HCT116 (cell line): Measurements from ENCODE around the gene CIDEC. TPM values are rescaled to one million over a fixed set of nuclear protein-coding genes. Genes with fewer than 3 reads are reported as not detected.
"Not testable (repeated sequence)": the region's sequence is repeated elsewhere in the genome, so short reads cannot be mapped to it uniquely, and the experiment has no call there.

Source experiments
- ATAC-seq: fragments of 200-7000 bp; cut with Tn5 transposase; 2 replicates; pipeline ENCODE4 v1.9.1; 2020; ENCODE audit warnings: mild to moderate bottlenecking, moderate library complexity
- BruUV-seq: library from RNA; stranded (reverse); fragments of 400-500 nt; replicated peaks from 2 replicates; lab custom pipeline; 2021; lab: Mats Ljungman, UMichigan
- CTCF ChIA-PET: fragments of 300-600 bp; sonication (Branson Sonifier 250); formaldehyde crosslinking; loops from one replicate; lab custom pipeline; 2021; ENCODE audit warnings: antibody characterized with exemption; lab: Charles Lee
- POLR2A ChIA-PET: fragments of 300-600, 350-600 bp; sonication (Branson Sonifier 250); formaldehyde crosslinking; loops from one replicate; lab custom pipeline; 2021; ENCODE audit warnings: antibody characterized with exemption; lab: Charles Lee
- RAD21 ChIA-PET, 2 experiments: fragments of 300-600 bp; sonication (Branson Sonifier 250); formaldehyde crosslinking; loops; one replicate each; lab custom pipeline; 2023; ENCODE audit warnings: low total read pairs in 2 of 2; ENCODE audit not compliant: uncharacterized antibody in 2 of 2, unreplicated experiment in 2 of 2, low non-redundant PET in 1 of 2; lab: Charles Lee
- DNase-seq: peaks from one replicate; pipeline ENCODE4 v3.0.0-alpha.2; 2010; ENCODE audit warnings: low read depth, low spot score
- H2AFZ ChIP-seq: fragments of 200-600 bp; shearing (Covaris generic), sonication (generic); 2 replicates; pipeline ENCODE4 v1.6.1; 2017; ENCODE audit warnings: low read depth, mixed run types, mixed read lengths, antibody characterized with exemption, low read length; ENCODE audit not compliant: poor library complexity, severe bottlenecking
- H3K27ac ChIP-seq: 2 replicates; pipeline ENCODE4 v1.5.1; 2012; ENCODE audit warnings: low read depth, low read length
- H3K27me3 ChIP-seq: fragments of 200-600 bp; sonication (generic); 2 replicates; pipeline ENCODE4 v1.6.1; 2016; ENCODE audit warnings: mixed run types, low read length, mixed read lengths; ENCODE audit not compliant: insufficient read depth
- H3K36me3 ChIP-seq, 2 experiments: fragments of 200-500 bp in 1 of 2; fragments of 200-600 bp in 1 of 2; sonication (Bioruptor generic) in 1 of 2; sonication (generic) in 1 of 2; 2 replicates each; pipeline versions ENCODE4 v1.5.1 to v1.6.1; 2014 to 2016; ENCODE audit warnings: low read length in 2 of 2, inconsistent platforms in 1 of 2, mixed read lengths in 1 of 2, mixed run types in 1 of 2; ENCODE audit not compliant: insufficient read depth in 2 of 2, control insufficient read depth in 1 of 2
- H3K4me1 ChIP-seq, 2 experiments: fragments of 200-600 bp in 1 of 2; sonication (generic) in 1 of 2; 2 replicates each; pipeline versions ENCODE4 v1.5.1 to v1.6.1; 2012 to 2017; ENCODE audit warnings: low read length in 2 of 2, inconsistent platforms in 1 of 2, mild to moderate bottlenecking in 1 of 2, mixed read lengths in 1 of 2, mixed run types in 1 of 2, moderate library complexity in 1 of 2; ENCODE audit not compliant: insufficient read depth in 2 of 2, control insufficient read depth in 1 of 2
- H3K4me2 ChIP-seq: fragments of 200-600 bp; sonication (generic); 2 replicates; pipeline ENCODE4 v1.6.1; 2017; ENCODE audit warnings: mixed run types, low read length, mixed read lengths
- H3K4me3 ChIP-seq, 2 experiments: fragments of 200-600 bp in 1 of 2; sonication (generic) in 1 of 2; replicated peaks in 1 of 2; 2 replicates each; pipeline ENCODE4 v1.5.1; 2011 to 2016; ENCODE audit warnings: low read length in 2 of 2, control low read depth in 1 of 2, low read depth in 1 of 2, mild to moderate bottlenecking in 1 of 2, mixed read lengths in 1 of 2, mixed run types in 1 of 2
- H3K79me2 ChIP-seq: fragments of 200-600 bp; sonication (generic); 2 replicates; pipeline ENCODE4 v1.6.1; 2017; ENCODE audit warnings: mild to moderate bottlenecking, mixed run types, low read length, moderate library complexity, mixed read lengths; ENCODE audit not compliant: insufficient read depth
- H3K9ac ChIP-seq: fragments of 200-600 bp; sonication (generic); 2 replicates; pipeline ENCODE4 v1.6.1; 2016; ENCODE audit warnings: low read length, mixed read lengths
- H3K9me2 ChIP-seq: fragments of 200-600 bp; sonication (generic), shearing (Covaris generic); 2 replicates; pipeline ENCODE4 v1.6.1; 2017; ENCODE audit warnings: mixed run types, mild to moderate bottlenecking, moderate library complexity; ENCODE audit not compliant: insufficient read depth
- H3K9me3 ChIP-seq, 2 experiments: fragments of 200-500 bp in 1 of 2; fragments of 200-600 bp in 1 of 2; sonication (Bioruptor generic) in 1 of 2; sonication (generic) in 1 of 2; 2 replicates each; pipeline ENCODE4 v1.6.1; 2014 to 2017; ENCODE audit warnings: low read length in 2 of 2, mixed read lengths in 2 of 2, inconsistent platforms in 1 of 2, low read depth in 1 of 2, mild to moderate bottlenecking in 1 of 2, mixed run types in 1 of 2, moderate library complexity in 1 of 2; ENCODE audit not compliant: control insufficient read depth in 1 of 2, insufficient read depth in 1 of 2
- H4K20me1 ChIP-seq: fragments of 200-600 bp; sonication (generic), shearing (Covaris generic); 2 replicates; pipeline ENCODE4 v1.6.1; 2017; ENCODE audit warnings: mixed run types, mild to moderate bottlenecking, moderate library complexity; ENCODE audit not compliant: insufficient read depth
- CBX3 ChIP-seq: IDR thresholded peaks from 2 replicates; pipeline ENCODE4 v1.6.1; 2012; ENCODE audit warnings: low read depth
- CEBPB ChIP-seq: IDR thresholded peaks from 2 replicates; pipeline ENCODE4 v1.6.1; 2012; ENCODE audit warnings: low read depth
- EGR1 ChIP-seq: IDR thresholded peaks from 2 replicates; pipeline ENCODE4 v1.6.1; 2012; ENCODE audit warnings: low read depth
- ELF1 ChIP-seq: IDR thresholded peaks from 2 replicates; pipeline ENCODE4 v1.6.1; 2012; ENCODE audit warnings: low read depth, borderline replicate concordance
- FOSL1 ChIP-seq: IDR thresholded peaks from 2 replicates; pipeline ENCODE4 v1.6.1; 2012; ENCODE audit warnings: low read depth
- JUND ChIP-seq: IDR thresholded peaks from 2 replicates; pipeline ENCODE4 v1.6.1; 2012
- MAX ChIP-seq: IDR thresholded peaks from 2 replicates; pipeline ENCODE4 v1.6.1; 2012
- RAD21 ChIP-seq: IDR thresholded peaks from 2 replicates; pipeline ENCODE4 v1.6.1; 2012; ENCODE audit warnings: low read depth, mild to moderate bottlenecking
- SIN3A ChIP-seq: IDR thresholded peaks from 2 replicates; pipeline ENCODE4 v1.6.1; 2012; ENCODE audit warnings: low read depth
- YY1 ChIP-seq: IDR thresholded peaks from 2 replicates; pipeline ENCODE4 v1.6.1; 2011; ENCODE audit warnings: low read length, low read depth, moderate library complexity, mild to moderate bottlenecking; ENCODE audit not compliant: insufficient replicate concordance; ENCODE audit errors: extremely low read depth
- ZNF274 ChIP-seq: fragments of 200-500 bp; sonication (Bioruptor generic); IDR thresholded peaks from 2 replicates; pipeline ENCODE4 v1.6.1; 2014; ENCODE audit warnings: mild to moderate bottlenecking, low read depth, low read length, inconsistent platforms
- intact Hi-C: fragments of 100-400 bp; cut with micrococcal nuclease; formaldehyde crosslinking; loops from 2 replicates; pipeline ENCODE4 v1.10.0; 2022
- total RNA-seq: library from RNA; stranded (reverse); gene quantifications from one replicate; pipeline ENCODE4 v1.2.1, GENCODE V29; 2021; ENCODE audit not compliant: unreplicated experiment
- TF ChIP-seq, protein P1 (sequence below): IDR thresholded peaks from 2 replicates; pipeline ENCODE4 v1.6.1; 2012; ENCODE audit warnings: low read depth
- TF ChIP-seq, protein P2 (sequence below): IDR thresholded peaks from 2 replicates; pipeline ENCODE4 v1.6.1; 2011; ENCODE audit warnings: mild to moderate bottlenecking, low read length, moderate library complexity; ENCODE audit not compliant: insufficient replicate concordance; ENCODE audit errors: extremely low read depth

CIDEC gene
- total RNA-seq, 1 experiment from 2014 or later, result not detected

DNA sequence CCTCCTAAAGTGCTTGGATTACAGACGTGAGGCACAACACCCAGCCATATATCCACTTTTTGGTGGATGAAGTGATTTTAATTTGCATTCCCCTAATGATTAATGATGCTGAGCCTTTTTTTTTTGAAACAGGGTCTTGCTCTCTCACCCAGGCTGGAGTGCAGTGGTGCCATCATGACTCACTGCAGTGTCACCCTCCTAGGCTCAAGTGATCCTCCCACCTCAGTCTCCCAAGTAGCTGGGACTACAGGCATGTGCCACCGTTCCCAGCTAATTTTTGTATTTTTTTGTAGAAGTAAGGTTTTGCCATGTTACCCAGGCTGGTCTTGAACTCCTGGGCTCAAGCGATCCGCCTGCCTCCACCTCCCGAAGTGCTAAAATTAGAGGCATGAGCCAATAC, 8.0 kb downstream of the CIDEC start:
- TF ChIP-seq FOSL1, result peak; percentile 63
- H3K4me3 ChIP-seq, intact Hi-C loops, H3K9me2 ChIP-seq, CTCF ChIA-PET, H3K27ac ChIP-seq, H4K20me1 ChIP-seq, RAD21 ChIA-PET, POLR2A ChIA-PET, BruUV-seq, H3K9ac ChIP-seq, H3K79me2 ChIP-seq, H3K27me3 ChIP-seq, H3K36me3 ChIP-seq, H3K9me3 ChIP-seq, DNase-seq: not testable (repeated sequence)
- peaks cover 0 to 20% of the 10 kb centered on the region in 2 experiments; a peak in 2 of 4 replicates for H3K4me1 ChIP-seq
- peak; percentile 67; the same call in 1 of the 2 replicates for ATAC-seq
- H3K4me2 ChIP-seq, result peak overlapping the region; percentile 43
- peak overlapping the region; percentile 71 for H2AFZ ChIP-seq

GRCh38 chr3:9870978-9871377, 9.1 kb downstream of the CIDEC start:
- intact Hi-C loops, result no loop called here
- Histone ChIP-seq H2AFZ (peak overlapping the region; percentile 16), H3K9me3 (no peaks in the 10 kb centered on the region), H3K36me3 (no peaks in the 10 kb centered on the region), H3K9me2 (no peaks in the 10 kb centered on the region), H3K4me1 (peaks cover 0 to 20% of the 10 kb centered on the region in 2 experiments; a peak in 2 of 4 replicates), H3K79me2 (no peaks in the 10 kb centered on the region), H3K9ac (no peak overlapping the region), H3K27me3 (no peaks in the 10 kb centered on the region), H4K20me1 (no peaks in the 10 kb centered on the region), H3K27ac (no peak overlapping the region; the same call in 1 of the 2 replicates), H3K4me2 (no peak overlapping the region), H3K4me3 (no peak overlapping the region)
- no TSS peak for BruUV-seq
- DNase-seq (no peak), ATAC-seq (no peak)
- RAD21 ChIA-PET, result no interaction called here
- POLR2A ChIA-PET, result no interaction called here
- CTCF ChIA-PET, result no interaction called here
- no peak for TF ChIP-seq SIN3A
- TF ChIP-seq FOSL1, result no peak
- no peak for TF ChIP-seq YY1
- TF ChIP-seq CBX3, result no peak
- TF ChIP-seq CEBPB, result no peak
- TF ChIP-seq, protein P1, sequence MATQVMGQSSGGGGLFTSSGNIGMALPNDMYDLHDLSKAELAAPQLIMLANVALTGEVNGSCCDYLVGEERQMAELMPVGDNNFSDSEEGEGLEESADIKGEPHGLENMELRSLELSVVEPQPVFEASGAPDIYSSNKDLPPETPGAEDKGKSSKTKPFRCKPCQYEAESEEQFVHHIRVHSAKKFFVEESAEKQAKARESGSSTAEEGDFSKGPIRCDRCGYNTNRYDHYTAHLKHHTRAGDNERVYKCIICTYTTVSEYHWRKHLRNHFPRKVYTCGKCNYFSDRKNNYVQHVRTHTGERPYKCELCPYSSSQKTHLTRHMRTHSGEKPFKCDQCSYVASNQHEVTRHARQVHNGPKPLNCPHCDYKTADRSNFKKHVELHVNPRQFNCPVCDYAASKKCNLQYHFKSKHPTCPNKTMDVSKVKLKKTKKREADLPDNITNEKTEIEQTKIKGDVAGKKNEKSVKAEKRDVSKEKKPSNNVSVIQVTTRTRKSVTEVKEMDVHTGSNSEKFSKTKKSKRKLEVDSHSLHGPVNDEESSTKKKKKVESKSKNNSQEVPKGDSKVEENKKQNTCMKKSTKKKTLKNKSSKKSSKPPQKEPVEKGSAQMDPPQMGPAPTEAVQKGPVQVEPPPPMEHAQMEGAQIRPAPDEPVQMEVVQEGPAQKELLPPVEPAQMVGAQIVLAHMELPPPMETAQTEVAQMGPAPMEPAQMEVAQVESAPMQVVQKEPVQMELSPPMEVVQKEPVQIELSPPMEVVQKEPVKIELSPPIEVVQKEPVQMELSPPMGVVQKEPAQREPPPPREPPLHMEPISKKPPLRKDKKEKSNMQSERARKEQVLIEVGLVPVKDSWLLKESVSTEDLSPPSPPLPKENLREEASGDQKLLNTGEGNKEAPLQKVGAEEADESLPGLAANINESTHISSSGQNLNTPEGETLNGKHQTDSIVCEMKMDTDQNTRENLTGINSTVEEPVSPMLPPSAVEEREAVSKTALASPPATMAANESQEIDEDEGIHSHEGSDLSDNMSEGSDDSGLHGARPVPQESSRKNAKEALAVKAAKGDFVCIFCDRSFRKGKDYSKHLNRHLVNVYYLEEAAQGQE, result no peak
- no peak for TF ChIP-seq JUND
- TF ChIP-seq, protein P2, sequence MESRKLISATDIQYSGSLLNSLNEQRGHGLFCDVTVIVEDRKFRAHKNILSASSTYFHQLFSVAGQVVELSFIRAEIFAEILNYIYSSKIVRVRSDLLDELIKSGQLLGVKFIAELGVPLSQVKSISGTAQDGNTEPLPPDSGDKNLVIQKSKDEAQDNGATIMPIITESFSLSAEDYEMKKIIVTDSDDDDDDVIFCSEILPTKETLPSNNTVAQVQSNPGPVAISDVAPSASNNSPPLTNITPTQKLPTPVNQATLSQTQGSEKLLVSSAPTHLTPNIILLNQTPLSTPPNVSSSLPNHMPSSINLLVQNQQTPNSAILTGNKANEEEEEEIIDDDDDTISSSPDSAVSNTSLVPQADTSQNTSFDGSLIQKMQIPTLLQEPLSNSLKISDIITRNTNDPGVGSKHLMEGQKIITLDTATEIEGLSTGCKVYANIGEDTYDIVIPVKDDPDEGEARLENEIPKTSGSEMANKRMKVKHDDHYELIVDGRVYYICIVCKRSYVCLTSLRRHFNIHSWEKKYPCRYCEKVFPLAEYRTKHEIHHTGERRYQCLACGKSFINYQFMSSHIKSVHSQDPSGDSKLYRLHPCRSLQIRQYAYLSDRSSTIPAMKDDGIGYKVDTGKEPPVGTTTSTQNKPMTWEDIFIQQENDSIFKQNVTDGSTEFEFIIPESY, result no peak
- TF ChIP-seq ELF1, result no peak
- no peak for TF ChIP-seq MAX
- TF ChIP-seq EGR1, result no peak
- TF ChIP-seq ZNF274, result no peak
- no peak for TF ChIP-seq RAD21
